IPS-18a (cell line): ENCODE data around the gene FAM72D.
"Not testable (repeated sequence)": the region's sequence is repeated elsewhere in the genome, so short reads cannot be mapped to it uniquely, and the experiment has no call there.

ENCODE experiments used
- H3K27ac ChIP-seq: one replicate; pipeline ENCODE4 v1.5.1; 2013; ENCODE audit warnings: low read length
- H3K27me3 ChIP-seq: one replicate; pipeline ENCODE4 v1.6.1; 2013; ENCODE audit warnings: mild to moderate bottlenecking, low read length; ENCODE audit not compliant: control insufficient read depth, insufficient read depth
- H3K36me3 ChIP-seq: one replicate; pipeline ENCODE4 v1.6.1; 2013; ENCODE audit warnings: low read depth, low read length; ENCODE audit not compliant: control insufficient read depth
- H3K4me1 ChIP-seq: one replicate; pipeline ENCODE4 v1.6.1; 2013; ENCODE audit warnings: low read depth, low read length; ENCODE audit not compliant: control insufficient read depth
- H3K4me3 ChIP-seq: one replicate; pipeline ENCODE4 v1.5.1; 2013; ENCODE audit warnings: low read length
- H3K9ac ChIP-seq: one replicate; pipeline ENCODE4 v1.6.1; 2013; ENCODE audit warnings: mild to moderate bottlenecking, low read length, moderate library complexity
- H3K9me3 ChIP-seq: one replicate; pipeline ENCODE4 v1.6.1; 2013; ENCODE audit warnings: low read depth, low read length; ENCODE audit not compliant: control insufficient read depth

Gene FAM72D

DNA sequence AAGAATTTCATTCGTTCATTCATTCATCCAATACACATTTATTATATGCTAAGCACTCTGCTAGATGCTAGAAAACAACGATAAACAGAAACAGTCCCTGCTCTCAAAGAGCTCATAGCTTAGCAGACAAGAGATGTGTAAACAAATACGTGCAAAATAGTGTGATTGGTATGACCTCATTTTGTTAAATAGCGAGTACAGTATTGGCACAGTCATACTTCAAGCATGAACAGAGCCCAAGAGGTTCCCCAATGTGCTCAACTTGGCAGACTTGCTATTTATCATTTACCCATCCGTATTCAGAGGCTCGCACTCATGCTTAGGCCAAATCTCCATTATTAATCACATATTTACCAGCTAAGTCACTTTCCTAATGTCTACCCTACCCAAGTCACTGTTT, 24.2 kb upstream of the FAM72D start:
- not testable (repeated sequence) for H3K9me3 ChIP-seq, H3K36me3 ChIP-seq, H3K9ac ChIP-seq, H3K27me3 ChIP-seq, H3K27ac ChIP-seq, H3K4me3 ChIP-seq, H3K4me1 ChIP-seq

DNA sequence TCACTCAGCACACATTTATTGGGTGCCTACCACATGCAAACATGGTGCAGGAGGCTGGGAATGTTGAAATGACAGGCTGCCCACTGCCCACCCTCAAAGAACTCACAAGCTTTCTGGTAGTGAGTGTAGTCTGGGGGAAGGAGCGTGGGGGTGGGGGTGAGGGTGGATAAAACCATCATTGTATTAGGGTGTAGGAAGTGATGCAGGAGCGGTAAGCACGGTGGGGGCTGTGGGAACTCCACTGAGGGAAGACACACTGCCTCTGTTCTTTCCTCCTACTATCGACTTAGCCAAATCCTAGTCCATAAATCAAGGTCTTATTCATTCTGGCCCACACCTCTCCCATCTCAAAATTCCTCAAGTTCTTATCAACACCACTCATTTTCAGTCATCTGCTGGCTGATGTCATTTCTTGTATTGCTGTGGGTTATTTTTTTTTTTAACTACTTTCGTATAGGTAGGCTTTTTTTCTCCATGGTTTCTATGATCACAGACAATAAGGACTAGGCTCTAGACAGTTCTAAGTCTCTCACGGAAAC, 21.7 kb upstream of the FAM72D start:
- not testable (repeated sequence) for H3K4me3 ChIP-seq, H3K9ac ChIP-seq, H3K9me3 ChIP-seq, H3K36me3 ChIP-seq, H3K27me3 ChIP-seq, H3K27ac ChIP-seq, H3K4me1 ChIP-seq

DNA sequence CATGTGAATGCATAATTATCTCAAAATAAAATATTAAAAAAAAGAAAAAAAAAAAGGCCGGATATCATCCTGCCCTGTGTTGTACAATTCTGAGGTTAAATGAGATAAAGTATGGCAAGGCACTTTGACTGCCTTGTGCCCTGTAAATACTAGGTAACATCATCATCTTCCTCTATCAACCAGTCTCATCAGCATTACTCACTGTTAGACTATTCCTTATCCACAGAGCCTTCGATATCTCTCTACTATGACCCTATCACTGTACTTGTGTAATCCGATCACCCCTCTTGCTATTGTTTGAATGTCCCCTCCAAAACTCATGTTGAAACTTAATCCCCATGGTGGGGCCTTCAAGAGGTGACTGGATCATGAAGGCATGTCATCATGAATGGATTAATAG, 18.9 kb upstream of the FAM72D start:
- H3K27me3 ChIP-seq, H3K4me3 ChIP-seq, H3K36me3 ChIP-seq, H3K9me3 ChIP-seq, H3K9ac ChIP-seq, H3K4me1 ChIP-seq, H3K27ac ChIP-seq: not testable (repeated sequence)

DNA sequence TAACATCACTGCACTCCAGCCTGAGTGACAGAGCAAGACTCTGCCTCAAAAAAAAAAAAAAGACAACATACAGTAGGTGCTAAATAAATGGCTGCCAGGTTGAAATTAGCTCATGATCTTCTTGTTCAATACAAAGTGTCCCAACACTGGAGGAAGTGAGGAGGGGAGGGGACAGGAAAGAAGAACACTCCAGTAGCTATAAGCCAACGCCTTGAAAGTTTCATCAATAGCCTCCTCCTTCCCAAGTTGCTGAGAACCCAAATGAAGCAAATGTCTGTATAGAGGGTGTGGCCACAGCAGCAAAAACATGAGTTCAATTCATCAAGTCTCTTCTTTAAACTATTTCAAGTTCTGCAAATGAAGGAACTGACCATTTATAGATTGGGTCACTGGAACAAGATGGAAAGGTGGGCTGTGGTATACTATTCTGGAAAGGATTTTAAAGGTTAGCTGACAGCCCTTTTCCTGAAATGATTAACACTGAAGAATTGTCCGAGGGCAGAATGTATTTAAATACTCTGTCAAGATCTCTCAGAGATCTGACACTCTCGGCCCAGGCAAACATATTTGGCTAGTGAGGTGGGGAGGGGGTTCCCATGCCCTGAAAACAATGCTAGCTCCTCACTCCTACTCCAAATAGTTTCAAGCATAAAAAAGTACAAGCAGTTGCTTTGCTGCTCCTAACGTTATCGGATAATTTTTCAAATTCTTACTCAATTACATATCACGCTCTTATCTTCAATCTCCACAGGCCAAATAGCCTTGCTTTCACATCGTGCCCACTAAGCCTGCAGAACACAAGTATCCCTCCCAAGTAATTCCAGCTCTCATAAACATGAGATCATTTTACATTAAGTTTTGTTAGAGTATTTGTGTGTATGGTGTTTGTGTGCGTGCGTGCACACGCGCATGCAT, 17.6 kb upstream of the FAM72D start:
- H3K36me3 ChIP-seq, H3K4me1 ChIP-seq, H3K27me3 ChIP-seq, H3K27ac ChIP-seq, H3K9me3 ChIP-seq, H3K4me3 ChIP-seq, H3K9ac ChIP-seq: not testable (repeated sequence)

DNA sequence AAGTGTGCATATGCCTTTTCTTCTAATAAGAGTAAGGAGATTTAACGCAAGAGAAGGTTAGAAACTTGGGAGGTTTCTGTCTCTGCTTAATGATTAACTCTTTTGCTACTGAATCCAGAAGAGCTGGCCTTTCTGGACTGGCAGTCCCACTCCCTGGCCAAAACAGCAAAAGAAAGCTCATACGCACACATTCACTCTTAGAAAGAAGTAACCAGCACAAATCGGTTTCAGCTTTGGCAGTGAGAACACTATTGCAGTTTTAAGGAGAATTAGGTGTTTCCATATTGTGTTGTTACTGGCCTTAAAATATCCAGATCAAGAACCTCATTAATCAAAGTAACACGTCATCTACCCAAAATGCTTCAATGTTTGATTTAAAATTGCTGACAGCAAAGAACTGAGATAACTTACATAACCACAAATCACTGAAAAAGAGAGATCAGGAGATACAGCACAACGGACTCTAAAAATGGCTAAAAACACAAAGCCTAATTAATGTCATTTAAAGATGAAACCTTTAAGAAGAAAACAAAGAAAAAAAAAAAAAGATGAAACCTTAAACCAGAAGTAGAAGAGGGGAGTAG, 16.9 kb upstream of the FAM72D start:
- not testable (repeated sequence) for H3K27ac ChIP-seq, H3K36me3 ChIP-seq, H3K9ac ChIP-seq, H3K4me1 ChIP-seq, H3K27me3 ChIP-seq, H3K9me3 ChIP-seq, H3K4me3 ChIP-seq

DNA sequence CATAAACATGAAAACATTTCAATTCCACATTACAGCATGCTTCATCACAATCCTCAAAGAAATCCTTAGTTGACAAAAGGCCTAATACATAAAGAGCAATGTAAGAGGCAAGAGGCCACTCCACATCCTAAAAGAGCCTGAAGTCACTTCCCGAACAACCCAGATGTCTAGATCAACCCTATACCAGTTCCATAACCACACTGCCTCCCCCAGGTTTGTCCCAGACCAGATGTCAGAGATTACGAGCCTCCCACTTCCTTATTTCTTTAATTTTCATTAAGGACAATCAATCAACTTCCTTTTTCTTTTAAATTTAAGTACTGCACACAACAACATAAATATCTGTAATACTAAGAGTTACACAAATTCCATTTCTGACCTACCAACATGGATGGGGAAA, 16.0 kb upstream of the FAM72D start:
- not testable (repeated sequence) for H3K9ac ChIP-seq, H3K27me3 ChIP-seq, H3K4me3 ChIP-seq, H3K4me1 ChIP-seq, H3K9me3 ChIP-seq, H3K27ac ChIP-seq, H3K36me3 ChIP-seq

DNA sequence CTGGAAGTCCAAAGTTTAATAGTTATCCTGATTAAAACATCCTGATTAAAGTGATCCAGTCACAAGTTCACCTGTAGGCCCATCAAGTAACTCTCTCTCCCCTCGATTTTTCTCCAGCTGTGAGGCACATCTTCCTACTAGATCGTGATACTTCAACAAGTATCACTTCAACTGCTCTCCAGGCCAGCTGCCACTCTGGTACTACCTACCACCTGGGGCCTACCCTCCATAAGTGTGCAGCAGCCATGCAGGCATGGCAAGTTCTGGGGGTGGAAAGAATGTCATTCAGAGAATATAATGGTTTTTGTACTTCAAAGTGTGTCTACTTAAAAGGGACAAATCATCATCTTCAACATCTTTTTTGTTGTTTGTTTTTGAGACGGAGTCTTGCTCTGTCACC, 15.6 kb upstream of the FAM72D start:
- not testable (repeated sequence) for H3K27ac ChIP-seq, H3K4me1 ChIP-seq, H3K9me3 ChIP-seq, H3K9ac ChIP-seq, H3K36me3 ChIP-seq, H3K4me3 ChIP-seq, H3K27me3 ChIP-seq

DNA sequence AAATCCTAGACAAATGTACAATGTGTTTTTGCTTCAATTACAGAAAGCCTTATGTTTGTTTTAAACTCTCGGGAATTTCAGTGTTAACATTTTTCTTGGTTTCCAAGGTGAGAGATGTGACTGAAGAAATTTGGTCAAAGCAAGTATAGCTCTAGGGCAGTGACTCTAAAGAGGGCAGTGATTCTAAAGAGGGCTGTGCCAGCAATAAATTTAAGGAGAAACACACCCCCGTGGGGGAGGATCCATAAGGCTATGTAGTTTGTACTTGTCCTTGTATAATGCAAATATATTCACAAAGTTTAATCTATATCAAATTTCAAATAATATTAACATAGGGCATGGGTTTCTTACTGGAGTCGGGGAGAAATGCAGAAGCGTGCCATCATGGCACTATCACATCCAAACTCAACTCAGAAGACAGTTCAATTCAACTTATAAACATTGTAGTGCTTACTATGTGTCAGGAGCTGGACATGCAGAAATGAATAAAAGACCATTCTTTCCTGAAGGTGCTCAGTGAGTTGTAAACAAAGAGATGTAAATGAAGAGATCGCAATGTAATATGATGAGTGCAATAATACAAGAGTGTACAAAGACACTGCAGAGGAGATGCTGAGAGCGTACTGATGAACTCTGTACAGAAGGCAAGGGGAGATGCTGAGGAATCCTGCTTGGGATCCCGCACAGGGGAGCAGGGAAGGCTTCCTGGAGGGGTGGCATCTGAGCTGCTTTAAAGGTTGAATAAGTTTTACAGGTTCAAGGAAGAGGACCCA, 13.1 kb upstream of the FAM72D start:
- H3K36me3 ChIP-seq, H3K9me3 ChIP-seq, H3K9ac ChIP-seq, H3K27me3 ChIP-seq, H3K4me1 ChIP-seq, H3K4me3 ChIP-seq, H3K27ac ChIP-seq: not testable (repeated sequence)

DNA sequence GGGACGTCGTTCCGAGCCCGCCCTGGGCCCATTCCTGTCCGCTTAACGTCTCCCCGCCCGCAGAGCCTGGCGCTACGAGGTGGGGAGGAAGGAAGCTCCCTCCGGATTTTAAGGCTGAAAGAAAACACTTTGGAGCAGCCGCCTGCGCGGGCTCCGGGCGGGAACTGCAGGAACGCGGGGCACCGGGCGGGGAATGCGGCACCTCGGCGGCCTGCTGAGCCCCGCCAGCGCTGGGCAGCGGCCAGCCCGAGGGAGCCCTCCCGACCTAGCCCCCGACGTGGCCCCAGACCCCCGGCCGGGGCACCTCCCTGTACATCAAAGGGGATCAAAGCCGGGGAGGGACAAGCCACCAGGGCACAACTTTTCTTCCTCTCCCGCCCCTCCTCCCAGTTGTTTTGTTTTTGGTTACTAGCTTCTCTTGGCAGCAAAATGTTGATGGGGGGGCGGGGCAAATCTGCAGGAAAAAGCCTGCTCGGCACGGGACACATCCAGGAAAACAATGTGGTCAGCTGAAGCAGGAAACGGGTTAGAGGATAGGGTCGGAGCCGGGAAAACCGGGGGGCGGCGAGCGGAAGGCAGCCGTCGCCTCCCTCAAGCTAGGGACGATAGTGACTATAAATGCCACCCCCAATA, 2.1 kb upstream of the FAM72D start:
- H3K9me3 ChIP-seq, H3K9ac ChIP-seq, H3K27me3 ChIP-seq, H3K4me1 ChIP-seq, H3K36me3 ChIP-seq, H3K27ac ChIP-seq: not testable (repeated sequence)
- H3K4me3 ChIP-seq, result peak overlapping the region; percentile 17

DNA sequence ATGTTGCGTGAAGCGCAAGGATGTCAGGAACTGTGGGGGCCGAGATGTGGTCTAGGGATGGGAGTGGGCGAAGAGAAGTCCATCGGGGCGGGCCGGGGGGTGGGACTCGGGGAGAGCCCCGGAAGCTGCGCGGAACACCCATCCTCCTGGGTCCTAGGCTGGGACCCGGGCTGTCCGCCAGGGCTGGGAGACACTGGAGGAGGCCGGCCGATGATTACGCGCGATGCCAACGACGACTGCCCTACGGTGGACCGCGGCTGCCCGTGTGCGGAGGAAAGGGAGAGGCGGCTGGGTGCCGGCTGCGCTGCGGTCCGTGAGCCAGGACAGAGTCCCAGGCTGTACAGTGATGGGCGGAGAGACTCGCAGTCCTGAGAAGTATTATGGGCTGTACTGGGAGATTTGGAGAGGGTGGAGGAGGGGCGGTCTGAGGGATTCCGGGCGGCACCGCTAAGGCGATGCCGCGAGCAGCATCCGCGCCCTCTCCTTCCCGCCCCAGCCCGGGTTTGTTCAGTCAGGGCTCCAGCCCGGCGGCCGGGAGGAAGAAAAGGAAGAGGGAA, 1.0 kb upstream of the FAM72D start:
- not testable (repeated sequence) for H3K27ac ChIP-seq, H3K9me3 ChIP-seq, H3K36me3 ChIP-seq, H3K9ac ChIP-seq, H3K4me1 ChIP-seq, H3K27me3 ChIP-seq
- peak overlapping the region; percentile 35 for H3K4me3 ChIP-seq

DNA sequence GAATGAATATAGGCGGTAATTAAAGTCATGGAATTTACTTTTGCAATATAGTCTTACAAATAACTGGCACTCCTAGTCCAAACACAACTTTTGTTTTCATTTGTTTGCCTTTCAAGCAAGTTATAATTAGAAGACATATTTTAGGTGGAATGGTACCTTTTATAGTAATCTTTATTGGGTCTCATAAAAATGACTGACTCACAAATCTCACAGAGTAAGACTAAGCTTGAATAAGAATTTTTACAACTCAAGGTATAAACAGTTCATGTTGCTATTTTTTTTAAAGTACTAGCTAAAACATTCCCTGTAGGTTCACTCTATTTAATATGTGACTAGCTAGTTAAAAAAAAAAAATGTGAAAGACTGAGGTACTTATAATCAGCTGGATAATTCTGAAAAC, 6.0 kb downstream of the FAM72D start:
- not testable (repeated sequence) for H3K36me3 ChIP-seq, H3K4me3 ChIP-seq, H3K27me3 ChIP-seq, H3K9ac ChIP-seq, H3K27ac ChIP-seq, H3K4me1 ChIP-seq, H3K9me3 ChIP-seq
